Activated T-helper 1 cell treated with Interleukin-2 at 50 U/mL for 16 hours (primary cell): ENCODE results near the gene THADA.

Experiments
- DNase-seq: peaks from one replicate; pipeline ENCODE4 v3.0.0-alpha.2; 2020; ENCODE audit warnings: low read depth

Gene THADA

DNA sequence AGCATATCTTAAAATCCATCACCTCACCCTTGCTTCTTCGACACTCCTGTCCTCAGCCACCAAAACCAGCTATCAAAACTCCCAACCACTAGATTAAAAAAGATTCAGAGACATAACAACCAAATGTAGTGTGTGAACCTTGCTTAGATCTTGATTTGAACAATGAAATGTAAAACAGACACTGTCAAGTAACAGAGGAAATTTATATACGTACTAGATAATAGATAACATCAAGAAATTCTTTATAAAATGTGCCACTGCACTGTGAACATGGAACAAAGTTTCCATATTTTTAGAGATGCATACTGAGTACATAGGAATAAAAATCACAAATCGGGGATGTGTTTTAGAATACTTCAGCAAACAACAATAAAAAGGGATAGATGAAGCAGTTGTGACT, 86.0 kb downstream of the THADA start:
- DNase-seq, result no peak

DNA sequence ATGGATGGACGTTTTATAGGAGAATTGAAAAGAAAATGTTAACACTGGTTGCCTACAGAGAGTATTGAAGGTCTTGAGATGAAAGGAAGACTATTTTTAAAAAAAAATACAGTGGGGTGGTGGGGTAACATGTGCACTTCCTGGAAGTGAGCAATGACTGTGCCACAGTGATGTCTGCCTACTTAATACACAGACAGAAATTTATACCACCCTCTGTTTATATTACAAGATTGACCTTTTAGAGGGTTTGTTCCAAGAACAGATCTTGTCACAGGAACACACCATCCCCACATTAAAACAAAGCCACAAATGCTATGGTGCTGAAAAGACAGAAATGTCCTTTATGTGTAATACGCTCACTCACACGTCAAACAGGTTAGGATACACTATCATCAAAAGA, 87.6 kb downstream of the THADA start:
- DNase-seq, result no peak

DNA sequence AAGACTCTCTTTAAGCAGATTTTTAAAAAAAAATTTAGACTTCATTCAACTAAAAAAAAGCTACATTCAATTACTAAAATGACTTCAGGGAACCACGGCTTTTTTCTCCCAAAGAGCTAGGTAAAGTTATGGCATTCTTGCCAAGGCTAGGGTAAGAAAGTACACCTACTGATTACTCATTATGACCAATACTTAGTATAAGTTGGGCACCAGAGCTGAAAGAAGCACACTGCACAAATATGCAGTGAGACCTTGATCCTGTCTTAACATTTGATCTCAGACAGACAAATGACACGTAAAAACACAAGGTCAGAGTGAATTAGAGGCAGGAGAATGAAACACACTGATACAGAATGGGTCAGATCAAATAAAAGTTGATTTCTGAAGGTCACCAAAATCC, 88.7 kb downstream of the THADA start:
- no peak for DNase-seq

DNA sequence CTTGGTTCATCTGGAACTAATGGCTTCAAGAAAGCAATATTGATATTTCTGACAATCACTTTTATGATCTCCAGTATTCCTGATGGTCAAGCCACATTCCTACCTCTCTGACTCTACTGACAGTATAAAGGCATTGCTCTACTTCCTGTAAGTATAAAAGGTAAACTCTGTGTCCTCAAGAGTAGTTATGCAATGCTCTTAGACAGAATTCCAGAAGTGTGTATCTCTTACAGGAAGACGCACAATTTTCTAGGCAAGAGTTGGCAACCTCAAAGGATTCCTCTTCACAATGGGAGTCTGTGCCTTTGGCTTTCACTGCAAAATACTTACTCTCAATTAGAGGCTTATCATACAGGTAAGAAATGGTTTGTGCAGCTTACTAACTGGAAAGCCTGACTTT, 100.1 kb downstream of the THADA start:
- no peak for DNase-seq

DNA sequence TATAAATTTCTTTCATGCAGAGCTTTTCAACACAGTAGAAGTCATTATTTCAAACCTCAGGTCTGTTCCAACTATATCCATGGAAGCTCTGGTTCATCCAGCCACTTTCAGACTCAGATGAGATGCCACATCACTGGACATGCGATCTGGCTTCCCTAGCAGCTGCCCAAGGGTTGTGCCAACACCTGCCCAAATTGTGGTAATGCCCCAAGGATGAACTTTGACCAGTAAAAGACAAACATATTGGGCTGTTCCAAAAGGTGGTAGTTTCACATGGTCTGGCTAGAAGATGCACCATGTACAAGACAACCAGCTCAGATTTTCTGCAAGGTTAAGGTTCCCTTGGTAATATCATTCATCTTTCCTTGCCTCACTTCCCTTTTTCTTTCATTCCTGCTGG, 101.9 kb downstream of the THADA start:
- DNase-seq, result no peak

DNA sequence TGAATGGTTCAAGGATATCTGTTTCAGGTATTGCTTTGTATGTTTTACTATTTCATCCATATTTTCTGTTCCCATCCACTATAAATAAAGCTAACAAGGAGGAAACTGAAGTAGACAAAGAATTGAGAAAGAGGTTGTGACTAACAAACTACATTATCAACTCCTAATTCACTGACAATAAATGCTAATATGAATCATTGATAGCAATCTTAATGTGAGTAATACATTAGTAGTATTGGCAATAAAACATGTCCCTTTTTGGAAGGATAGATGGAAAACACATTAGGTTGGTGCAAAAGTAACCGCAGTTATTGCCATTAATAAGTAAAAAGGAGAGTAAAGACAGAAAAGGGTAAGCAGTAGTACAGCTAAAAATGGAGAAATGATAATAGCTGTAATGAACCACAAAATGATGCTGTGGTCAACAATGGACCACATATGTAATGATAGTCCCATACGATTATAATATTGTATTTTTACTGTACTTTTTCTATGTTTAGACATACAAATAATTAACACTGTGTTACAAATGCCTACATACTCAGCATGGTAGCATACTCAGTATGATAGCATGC, 104.7 kb downstream of the THADA start:
- no peak for DNase-seq

DNA sequence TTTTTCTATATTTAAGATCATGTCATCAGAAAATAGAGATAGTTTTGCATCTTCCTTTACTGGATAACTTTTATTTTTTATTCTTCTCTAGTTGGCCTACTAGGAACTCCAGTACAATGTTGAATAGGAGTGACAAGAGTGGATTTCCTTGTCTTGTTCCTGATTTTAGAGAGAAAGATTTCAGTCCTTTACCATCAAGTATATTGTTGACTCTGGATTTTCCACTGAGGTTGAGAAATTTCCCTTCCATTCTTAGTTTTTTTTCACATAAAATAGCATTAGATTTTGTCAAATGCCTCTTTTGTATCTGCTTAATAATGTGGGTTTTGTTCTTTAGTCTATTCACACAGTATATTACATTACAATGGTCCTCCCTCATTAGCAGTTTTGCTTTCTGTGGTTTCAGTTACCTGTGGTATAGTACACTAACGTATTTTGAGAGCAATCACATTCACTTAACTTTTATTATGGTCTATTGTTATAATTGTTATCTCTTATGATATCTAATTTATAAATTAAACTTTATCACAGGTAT, 105.5 kb downstream of the THADA start:
- DNase-seq, result no peak

DNA sequence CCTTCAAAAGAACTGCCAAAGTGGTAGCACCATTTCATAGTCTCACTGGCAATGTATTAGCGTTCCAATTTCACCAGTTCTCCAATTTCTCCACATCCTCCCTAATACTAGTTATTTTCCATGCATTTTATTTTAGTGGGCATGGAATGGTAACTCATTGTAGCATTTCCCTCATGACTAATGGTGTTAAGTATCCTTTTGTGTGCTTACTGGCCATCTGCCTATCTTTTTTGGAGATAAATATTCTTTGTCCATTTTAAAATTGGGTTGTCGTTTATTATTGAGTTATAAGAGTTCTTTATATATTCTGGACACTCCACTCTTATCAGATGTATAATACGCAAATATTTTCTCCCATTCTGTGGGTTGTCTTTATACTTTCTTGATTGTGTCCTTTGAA, 107.1 kb downstream of the THADA start:
- DNase-seq, result no peak

DNA sequence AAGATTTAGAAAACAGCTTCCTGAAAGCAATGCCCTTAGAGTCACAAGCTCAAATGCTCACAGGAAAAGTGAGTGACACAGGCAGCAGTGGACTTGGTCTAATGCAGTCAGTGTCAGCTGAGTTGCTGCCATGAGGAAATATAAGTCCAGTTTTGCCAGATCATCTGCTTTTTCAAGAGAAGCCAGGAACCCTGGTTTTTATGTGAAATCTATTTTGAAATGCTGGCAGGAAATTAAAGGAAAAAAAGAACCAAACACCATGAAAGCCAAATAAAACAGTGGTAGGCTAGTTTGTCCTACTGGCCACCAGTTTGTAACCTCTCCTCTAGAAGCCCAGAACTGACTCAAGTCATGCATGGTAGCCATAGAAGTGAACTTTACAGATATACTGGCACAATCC, 109.2 kb downstream of the THADA start:
- DNase-seq, result no peak

DNA sequence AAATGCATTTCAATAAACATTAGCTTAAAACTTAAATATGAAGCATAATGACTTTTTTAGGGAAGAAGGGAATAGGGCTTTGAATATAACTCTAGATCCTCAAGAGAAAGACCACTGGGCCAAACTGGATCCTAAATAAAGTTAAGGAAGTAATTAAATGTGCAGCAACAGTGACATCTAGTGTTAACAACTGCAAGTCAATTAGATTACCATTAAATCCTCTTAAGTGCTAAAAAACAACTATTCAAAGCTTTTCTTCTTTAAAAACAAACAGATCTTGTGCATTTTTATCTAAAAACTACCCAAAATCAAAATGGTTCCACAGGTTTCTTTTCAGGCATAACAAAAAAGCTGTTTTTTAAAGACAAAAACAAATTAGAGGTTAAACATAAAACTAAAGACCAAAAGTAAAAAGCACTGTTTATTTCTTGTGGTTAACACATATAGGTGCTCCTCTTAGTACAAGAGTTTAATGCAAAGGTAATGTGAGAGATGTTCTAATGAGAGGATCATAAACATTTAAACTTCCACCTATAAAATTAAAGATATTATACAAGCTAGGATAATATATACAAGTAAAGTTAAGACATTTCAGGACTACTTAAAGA, 111.4 kb downstream of the THADA start:
- DNase-seq, result no peak

DNA sequence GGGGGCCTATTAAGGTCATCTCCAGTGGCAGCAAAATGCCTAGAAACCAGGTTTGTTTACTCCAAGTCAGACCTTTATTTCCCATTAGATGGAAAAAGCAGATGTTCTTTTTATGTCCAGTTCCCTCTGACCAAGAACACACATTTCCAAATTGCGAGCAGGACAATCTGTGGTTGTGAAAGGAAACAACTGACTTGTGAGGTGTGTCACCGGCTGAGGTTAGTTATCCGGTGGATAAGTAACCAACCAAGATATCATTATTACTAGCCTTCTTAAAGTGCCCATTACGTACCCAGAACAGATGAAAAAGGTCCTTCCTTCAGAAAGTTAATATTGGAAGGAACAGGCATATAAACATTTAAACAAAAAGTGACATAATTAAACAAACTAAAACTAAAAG, 112.9 kb downstream of the THADA start:
- no peak for DNase-seq

DNA sequence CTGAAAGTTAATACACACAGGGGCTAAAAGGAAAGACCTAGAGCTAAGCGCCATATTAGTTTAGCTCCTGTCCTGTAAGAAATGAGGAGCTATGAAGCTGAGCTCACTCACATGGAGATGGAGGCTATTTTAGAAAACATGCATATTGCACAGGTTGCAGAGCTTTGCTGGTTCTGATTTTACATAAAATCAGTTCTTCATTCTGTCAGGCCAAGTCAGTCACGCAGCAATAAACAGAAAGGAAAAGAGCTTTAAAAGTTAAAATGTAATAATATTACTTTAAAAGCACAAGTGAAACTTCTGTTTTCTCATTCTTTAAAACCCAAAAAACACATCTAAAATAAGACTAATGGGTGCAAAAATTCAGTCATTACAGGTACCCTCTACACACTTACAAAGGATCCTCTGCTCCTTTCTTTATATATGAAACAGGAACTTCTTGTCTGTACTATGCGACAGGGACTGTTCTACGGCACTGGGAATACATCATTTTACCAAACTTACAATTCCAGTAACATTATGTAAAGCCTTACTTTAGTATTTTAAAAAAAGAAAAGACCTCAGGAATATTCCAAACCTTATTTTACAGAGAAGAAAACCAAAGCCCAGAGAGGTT, 113.8 kb downstream of the THADA start:
- no peak for DNase-seq

DNA sequence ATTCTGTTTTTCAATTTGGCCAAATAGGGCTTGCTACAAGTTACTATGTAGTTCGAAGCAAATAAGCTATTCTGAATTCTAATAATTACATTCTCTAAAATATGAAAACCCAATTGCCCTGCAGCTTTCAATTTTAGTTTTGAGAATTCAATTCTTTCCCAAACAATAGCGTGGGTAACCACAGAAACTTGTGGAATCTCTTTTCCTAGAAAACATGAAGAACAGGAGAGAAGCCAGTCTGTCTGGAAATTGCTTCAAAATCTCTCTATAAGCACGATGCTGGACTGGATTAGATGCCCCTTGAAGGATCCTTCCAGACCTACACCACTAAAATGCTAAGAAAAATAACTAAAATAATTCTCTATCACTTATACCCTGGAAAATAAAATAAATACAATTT, 115.0 kb downstream of the THADA start:
- no peak for DNase-seq

DNA sequence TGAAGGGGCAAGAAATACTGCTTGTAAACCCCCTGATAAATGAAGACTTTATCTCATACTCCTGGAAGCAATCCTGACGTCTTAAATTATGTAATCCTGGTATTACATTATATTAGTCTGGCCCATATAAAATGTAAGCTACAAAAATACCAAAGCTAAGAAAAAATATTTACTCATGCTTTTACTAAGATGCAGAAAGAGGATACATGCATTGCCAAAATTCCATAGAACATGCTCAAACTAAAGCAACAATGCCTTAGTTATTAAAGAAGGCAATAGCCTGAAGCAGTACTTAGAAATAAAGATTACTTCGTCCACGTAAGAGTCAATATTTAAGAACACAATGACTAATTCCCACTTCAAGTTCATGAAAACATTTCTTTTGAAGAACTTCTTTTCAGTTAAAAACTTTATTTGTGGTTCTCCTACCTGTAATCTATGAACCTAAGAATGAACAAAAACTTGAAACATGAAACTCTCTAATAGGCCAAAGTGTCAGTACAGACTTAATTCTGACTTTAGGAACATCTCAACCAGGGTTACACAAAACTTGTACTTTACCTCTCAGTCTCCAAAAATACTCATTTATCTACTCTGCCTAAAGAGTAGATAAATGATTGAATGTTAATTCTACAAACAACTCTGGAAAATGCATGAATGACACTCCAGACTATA, 117.3 kb downstream of the THADA start:
- DNase-seq, result no peak

DNA sequence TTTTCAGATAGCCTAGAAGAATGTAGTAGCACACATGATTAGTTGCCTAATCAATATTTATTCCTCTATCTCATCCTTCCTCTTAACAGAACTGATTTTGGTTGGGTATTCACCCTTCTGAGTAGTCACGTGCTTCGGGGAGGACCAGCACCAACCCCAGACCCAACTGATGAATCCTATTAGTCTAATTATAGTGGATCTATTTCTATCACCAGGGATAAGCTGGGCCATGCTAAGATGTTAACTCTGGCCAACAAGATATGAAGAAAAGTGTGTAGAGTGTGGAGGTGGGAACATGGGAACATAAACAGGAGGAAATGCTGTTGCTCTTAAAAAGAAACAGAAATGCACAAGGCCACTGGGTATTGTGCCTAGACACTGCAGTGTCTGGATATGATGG, 119.9 kb downstream of the THADA start:
- DNase-seq, result no peak

DNA sequence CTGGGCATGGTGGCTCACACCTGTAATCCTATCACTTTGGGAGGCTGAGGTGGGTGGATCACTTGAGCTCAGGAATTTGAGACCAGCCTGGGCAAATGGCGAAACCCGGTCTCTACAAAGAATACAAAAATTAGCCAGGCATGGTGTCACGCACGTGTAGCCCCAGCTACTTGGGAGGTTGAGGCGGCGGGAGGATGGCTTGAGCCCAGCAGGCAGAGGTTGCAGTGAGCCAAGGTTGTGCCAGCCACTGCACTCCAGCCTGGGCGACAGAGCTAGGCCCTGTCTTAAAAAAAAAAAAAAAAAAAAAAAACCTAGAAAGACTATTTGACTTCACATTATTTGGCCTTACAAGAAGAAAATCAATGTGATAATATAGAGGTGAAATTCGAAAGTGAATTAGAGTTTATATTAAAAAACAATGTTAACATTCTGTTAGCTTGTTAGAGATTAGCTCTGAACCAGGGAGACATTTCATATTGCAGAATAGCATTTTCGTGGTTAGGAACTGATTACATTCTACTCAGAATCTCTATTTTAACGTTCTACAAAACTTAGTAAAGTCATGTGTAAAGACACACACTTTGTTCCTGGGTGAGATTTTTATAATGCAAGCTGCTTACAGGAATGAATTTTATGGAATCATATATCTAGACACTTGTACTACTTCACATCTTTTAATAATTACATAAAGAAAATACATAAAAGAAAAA, 120.5 kb downstream of the THADA start:
- DNase-seq, result no peak

DNA sequence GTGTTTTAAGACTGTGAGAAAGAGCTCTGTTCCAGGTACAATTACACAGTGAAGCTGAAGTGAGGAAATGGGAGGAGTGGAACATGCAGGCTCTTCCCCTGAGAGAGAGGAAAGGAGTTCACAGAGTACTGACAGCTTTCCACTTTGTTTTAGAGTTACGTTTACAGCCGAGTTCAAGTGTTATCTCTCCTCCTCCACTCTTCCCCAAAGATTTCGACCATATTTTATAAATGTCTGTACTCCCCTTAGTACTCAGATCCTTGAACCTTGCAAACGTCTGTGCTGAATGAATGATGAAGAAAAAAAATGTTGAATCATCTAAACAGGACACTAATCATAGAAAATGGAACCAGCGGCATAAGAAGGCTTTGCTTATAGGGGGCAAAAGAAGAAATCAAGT, 121.6 kb downstream of the THADA start:
- DNase-seq, result no peak

DNA sequence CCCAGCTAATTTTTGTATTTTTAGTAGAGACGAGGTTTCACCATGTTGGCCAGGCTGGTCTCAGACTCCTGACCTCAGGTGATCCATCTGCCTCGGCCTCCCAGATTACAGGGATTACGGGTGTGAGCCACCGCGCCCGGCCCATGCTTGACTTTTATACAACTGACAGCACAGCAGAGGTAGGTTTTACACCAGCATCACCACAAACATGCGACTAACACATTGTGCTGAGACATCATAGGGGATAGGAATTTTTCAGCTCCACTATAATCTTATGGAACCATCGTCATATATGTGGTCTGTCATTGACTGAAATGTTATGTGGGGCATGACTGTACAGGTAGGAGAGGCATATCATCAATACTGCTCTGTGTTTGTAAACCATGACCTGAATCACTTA, 122.1 kb downstream of the THADA start:
- DNase-seq, result no peak

DNA sequence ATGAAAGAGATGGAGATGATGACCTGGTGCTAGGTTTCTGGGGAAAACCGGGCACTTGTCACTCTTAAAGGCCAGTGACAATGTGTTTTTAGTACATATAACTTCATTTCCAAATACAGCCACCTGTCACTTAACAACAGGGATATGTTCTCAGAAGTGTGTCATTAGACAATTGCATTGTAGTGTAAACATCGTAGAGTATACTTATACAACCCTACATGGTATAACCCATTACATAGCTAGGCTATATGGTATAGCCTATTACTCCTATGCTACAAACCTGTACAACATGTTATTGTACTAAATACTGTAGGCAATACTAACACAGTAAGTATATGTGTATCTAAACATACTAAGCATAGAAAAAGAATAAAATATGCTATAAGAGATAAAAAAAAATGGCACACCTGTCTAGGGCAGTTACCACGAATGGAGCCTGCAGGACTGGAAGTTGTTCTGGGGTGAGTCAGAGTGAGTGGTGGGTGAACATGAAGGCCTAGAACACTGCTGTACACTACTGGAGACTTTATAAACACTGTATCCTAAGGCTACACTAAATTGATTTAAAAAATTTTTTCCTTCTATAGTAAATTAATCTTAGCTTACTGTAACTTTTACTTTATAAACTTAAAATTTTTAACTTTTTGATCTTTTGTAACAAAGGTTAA, 123.2 kb downstream of the THADA start:
- no peak for DNase-seq

DNA sequence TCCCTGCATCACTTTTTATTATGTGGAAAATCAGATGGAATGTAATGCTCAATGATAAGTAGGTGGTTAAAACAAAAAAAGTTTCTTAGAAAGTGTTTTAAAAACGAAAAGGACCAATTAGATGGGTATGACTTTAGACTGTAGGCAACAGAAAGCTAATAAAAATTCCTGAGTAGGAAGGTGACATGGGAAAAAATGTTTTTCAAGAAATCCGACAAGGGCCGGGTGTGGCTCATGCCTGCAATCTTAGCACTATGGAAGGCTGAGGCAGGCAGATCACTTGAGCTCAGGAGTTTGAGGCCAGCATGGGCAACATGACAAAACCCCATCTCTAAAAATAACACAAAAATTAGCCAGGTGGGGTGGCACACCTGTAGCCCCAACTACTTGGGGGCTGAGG, 126.1 kb downstream of the THADA start:
- no peak for DNase-seq

DNA sequence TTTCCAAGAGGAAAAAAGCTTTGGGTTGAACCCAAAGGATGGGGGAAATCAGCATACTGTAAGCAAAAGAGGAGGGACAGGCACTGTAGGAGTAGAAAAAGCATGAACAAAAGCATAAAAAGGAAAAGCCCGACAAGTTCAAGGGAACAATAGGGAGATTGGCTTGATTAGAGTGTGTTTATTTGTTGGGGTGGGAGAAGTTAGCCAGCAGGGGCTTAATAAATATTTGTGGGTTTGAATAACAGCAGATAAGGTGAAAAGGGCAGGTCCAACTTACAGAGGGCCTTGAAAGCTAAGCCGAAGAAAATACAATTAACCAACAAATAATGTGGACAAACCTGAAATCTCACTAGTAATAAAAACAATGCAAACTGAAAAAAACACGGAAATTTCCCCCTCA, 126.7 kb downstream of the THADA start:
- no peak for DNase-seq

DNA sequence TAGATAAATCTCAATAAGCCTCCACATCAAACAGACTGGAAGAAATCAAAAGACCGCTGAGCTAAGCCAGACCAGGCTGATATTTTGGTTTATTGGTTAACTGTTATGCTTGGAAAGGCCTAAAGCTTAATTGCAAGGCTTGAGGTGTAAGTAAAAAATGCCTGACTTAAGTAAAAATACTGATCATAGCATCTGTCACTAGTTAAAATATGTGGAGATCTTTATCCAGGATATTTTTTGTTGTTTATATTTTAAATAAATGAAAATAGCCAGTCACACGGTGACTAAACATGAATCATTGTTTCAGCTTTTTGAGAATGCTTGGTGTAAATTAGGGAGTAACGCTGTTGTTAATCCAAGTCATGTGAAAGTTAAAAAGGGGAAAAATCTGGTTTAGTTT, 127.9 kb downstream of the THADA start:
- DNase-seq, result no peak
